ENCODE measurements around the gene METTL8. TPM values are rescaled to one million over a fixed set of nuclear protein-coding genes. Genes with fewer than 3 reads are reported as not detected.
A peak's percentile ranks its signal among the peaks of the same experiment; 100 is the strongest.
"Not testable (repeated sequence)": the region's sequence is repeated elsewhere in the genome, so short reads cannot be mapped to it uniquely, and the experiment has no call there.

The METTL8 gene
- total RNA-seq, 1 experiment from 2014 or later = 22.4 TPM

- TF ChIP-seq CTCF (IDR thresholded peaks at IDR 0.05; ENCODE audit: unreplicated experiment) = no peak
- Mint-ChIP-seq H3K36me3 (ENCODE audit: insufficient read depth, unreplicated experiment) (peaks cover 32% of the 10 kb centered on the region), H3K27me3 (ENCODE audit: unreplicated experiment) (no peaks in the 10 kb centered on the region), H3K4me1 (ENCODE audit: low read depth, unreplicated experiment) (peaks cover 10% of the 10 kb centered on the region), H3K27ac (ENCODE audit: unreplicated experiment) (peak overlapping the region; percentile 11), H3K4me3 (ENCODE audit: low read depth, unreplicated experiment) (peak overlapping the region; percentile 90), H3K9me3 (ENCODE audit: low read depth, unreplicated experiment) (no peaks in the 10 kb centered on the region)
- intact Hi-C loops (cut with micrococcal nuclease; ENCODE audit: unreplicated experiment) = no loop called here
- no peak for DNase-seq
- BruUV-seq (replicated peaks) = no TSS peak
- CTCF ChIA-PET = no interaction called here
These were observed 2.1 kb downstream of the METTL8 start for GRCh38 chr2:171431677-171432167.

DNA sequence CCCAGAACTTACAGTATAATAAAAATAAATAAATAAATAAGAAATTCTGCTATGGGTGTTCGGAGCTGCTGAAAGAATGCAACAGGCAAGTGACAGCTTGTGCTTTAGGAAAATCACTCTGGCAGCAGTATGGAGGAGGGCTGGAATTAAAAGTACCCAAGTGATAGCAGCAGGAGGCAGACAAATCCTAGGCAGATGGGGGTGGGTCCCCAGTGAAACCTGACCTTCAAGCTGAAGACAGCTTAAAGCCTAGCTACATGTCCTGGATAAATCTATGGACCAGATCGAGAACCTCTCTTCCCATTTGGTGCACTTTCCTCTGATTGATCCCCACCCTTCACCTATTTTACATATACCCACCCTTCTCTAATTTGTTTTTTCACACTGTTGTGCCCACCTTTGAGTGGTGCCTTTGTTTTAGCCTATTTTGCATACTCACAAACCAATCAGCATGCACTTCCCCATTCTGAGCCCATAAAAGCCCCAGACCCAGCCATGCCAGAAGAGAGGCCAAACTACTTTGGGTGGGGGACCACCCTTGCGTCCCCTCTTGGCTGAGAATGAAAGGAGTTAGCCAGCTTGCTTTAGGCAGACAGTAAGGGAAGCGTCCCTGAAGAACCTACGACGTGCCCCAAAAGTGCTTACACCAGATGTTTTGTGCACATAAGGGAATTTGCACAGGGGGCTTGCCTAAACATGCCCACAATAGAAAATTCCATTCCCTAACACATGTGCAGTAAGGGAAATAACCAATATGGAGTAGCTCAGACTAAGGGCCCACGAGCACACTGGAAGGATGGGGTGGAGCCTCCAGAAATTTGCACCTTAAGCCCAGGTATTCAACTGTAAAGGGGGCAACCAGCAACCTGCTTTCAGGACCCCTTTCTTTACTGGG lies 3.0 kb downstream of the METTL8 start:
- CTCF ChIA-PET = no interaction called here
- Mint-ChIP-seq H3K27me3 (ENCODE audit: unreplicated experiment) (no peaks in the 10 kb centered on the region), H3K36me3 (ENCODE audit: insufficient read depth, unreplicated experiment) (peaks cover 32% of the 10 kb centered on the region), H3K4me3 (ENCODE audit: low read depth, unreplicated experiment) (no peak overlapping the region), H3K9me3 (ENCODE audit: low read depth, unreplicated experiment) (no peaks in the 10 kb centered on the region), H3K27ac (ENCODE audit: unreplicated experiment) (no peak overlapping the region), H3K4me1 (ENCODE audit: low read depth, unreplicated experiment) (peaks cover 10% of the 10 kb centered on the region)
- intact Hi-C loops (cut with micrococcal nuclease; ENCODE audit: unreplicated experiment) = no loop called here
- BruUV-seq (replicated peaks) = no TSS peak
- no peak for TF ChIP-seq CTCF (IDR thresholded peaks at IDR 0.05; ENCODE audit: unreplicated experiment)
- DNase-seq = no peak

- DNase-seq; H3K27ac Mint-ChIP-seq (ENCODE audit: unreplicated experiment); H3K4me3 Mint-ChIP-seq (ENCODE audit: low read depth, unreplicated experiment); H3K27me3 Mint-ChIP-seq (ENCODE audit: unreplicated experiment); H3K36me3 Mint-ChIP-seq (ENCODE audit: insufficient read depth, unreplicated experiment); intact Hi-C loops (cut with micrococcal nuclease; ENCODE audit: unreplicated experiment); H3K9me3 Mint-ChIP-seq (ENCODE audit: low read depth, unreplicated experiment); BruUV-seq (replicated peaks): not testable (repeated sequence)
- H3K4me1 Mint-ChIP-seq (ENCODE audit: low read depth, unreplicated experiment) = peaks cover 10% of the 10 kb centered on the region
- CTCF ChIA-PET = interaction anchor here (0.6 kb wide), 1 partner anchor 274 kb away, joined by 4 read pairs; no protein-coding TSS in a partner anchor
These were observed 10.9 kb downstream of the METTL8 start for GRCh38 chr2:171422710-171423495.

DNA sequence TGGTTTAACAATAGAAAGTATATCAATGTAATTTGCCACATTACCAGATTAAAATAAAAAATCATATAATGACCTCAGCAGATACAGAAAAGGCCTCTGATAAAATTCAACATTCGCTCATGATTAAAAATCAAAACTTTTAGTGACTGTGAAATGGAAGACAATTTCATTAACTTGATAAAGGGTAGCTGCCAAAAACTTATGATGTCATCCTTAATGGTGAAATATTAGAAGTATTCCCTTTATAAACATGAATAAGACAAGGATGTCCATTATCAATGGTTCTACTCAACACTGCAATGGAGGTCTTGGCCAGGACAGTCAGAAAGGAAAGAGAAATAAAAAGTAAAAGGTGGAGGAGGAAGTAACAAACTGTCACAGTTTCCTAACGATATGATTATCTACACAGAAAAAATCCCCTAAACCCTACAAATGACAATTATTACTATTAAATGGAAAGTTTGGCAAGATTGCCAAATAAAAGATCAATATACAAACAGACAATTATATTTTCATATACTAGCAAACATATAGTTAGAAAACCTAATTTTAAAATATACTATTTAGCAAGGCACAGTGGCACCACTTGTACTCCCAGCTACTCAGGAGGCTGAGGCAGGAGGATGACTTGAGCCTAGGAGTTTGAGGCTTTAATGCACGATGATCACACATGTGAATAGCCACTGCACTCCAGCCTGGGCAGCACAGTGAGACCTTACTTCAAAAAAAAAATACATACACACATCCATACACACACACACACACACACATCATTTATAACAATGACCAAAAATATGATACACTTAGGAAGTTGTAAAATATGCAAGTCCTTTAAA lies 12.8 kb downstream of the METTL8 start:
- TF ChIP-seq CTCF (IDR thresholded peaks at IDR 0.05; ENCODE audit: unreplicated experiment) = no peak
- Mint-ChIP-seq H3K4me3 (ENCODE audit: low read depth, unreplicated experiment) (no peak overlapping the region), H3K9me3 (ENCODE audit: low read depth, unreplicated experiment) (peaks cover 8% of the 10 kb centered on the region), H3K36me3 (ENCODE audit: insufficient read depth, unreplicated experiment) (no peaks in the 10 kb centered on the region), H3K27ac (ENCODE audit: unreplicated experiment) (no peak overlapping the region), H3K4me1 (ENCODE audit: low read depth, unreplicated experiment) (peaks cover 17% of the 10 kb centered on the region), H3K27me3 (ENCODE audit: unreplicated experiment) (no peaks in the 10 kb centered on the region)
- CTCF ChIA-PET = no interaction called here
- BruUV-seq (replicated peaks) = no TSS peak
- no peak for DNase-seq
- intact Hi-C loops (cut with micrococcal nuclease; ENCODE audit: unreplicated experiment) = no loop called here
